DND-41 (cell line): ENCODE measurements around the gene HNRNPLL.

Experiments
- ATAC-seq: fragments of 200-7000 bp; cut with Tn5 transposase; 3 replicates; pipeline ENCODE4 v1.9.1; 2021; ENCODE audit warnings: low read depth; ENCODE audit not compliant: insufficient read depth
- DNase-seq: peaks from one replicate; pipeline ENCODE4 v3.0.0-alpha.2; 2020
- H2AFZ ChIP-seq: 2 replicates; pipeline ENCODE4 v1.6.0; 2012; ENCODE audit warnings: low read depth, low read length
- H3K27ac ChIP-seq: 2 replicates; pipeline ENCODE4 v1.5.1; 2012; ENCODE audit warnings: low read length, inconsistent platforms
- H3K27me3 ChIP-seq: fragments of 200-600 bp; sonication (generic); 2 replicates; pipeline ENCODE4 v1.6.0; 2012; ENCODE audit warnings: low read length, mild to moderate bottlenecking, inconsistent platforms; ENCODE audit not compliant: insufficient read depth, poor library complexity
- H3K36me3 ChIP-seq: 2 replicates; pipeline ENCODE4 v1.5.1; 2012; ENCODE audit warnings: low read length, inconsistent platforms; ENCODE audit not compliant: insufficient read depth
- H3K4me1 ChIP-seq: 2 replicates; pipeline ENCODE4 v1.5.1; 2012; ENCODE audit warnings: mild to moderate bottlenecking, low read length; ENCODE audit not compliant: insufficient read depth
- H3K4me2 ChIP-seq: 2 replicates; pipeline ENCODE4 v1.6.0; 2012; ENCODE audit warnings: mild to moderate bottlenecking, moderate library complexity, low read length, inconsistent platforms; ENCODE audit not compliant: insufficient read depth
- H3K4me3 ChIP-seq, 2 experiments: fragments of 200-600 bp in 1 of 2; shearing (Covaris generic) in 1 of 2; 2 replicates each; pipeline ENCODE4 v1.5.1; 2012 to 2016; ENCODE audit warnings: inconsistent platforms in 2 of 2, low read length in 2 of 2, mild to moderate bottlenecking in 2 of 2, low read depth in 1 of 2, moderate library complexity in 1 of 2
- H3K79me2 ChIP-seq: 2 replicates; pipeline ENCODE4 v1.6.0; 2012; ENCODE audit warnings: low read length, inconsistent platforms; ENCODE audit not compliant: insufficient read depth
- H3K9ac ChIP-seq: 2 replicates; pipeline ENCODE4 v1.6.0; 2012; ENCODE audit warnings: low read depth, mild to moderate bottlenecking, inconsistent platforms, low read length, moderate library complexity
- H3K9me3 ChIP-seq: 2 replicates; pipeline ENCODE4 v1.5.1; 2012; ENCODE audit warnings: low read length, moderate library complexity, mild to moderate bottlenecking, inconsistent platforms; ENCODE audit not compliant: insufficient read depth, severe bottlenecking
- H4K20me1 ChIP-seq: 2 replicates; pipeline ENCODE4 v1.6.0; 2012; ENCODE audit warnings: low read length; ENCODE audit not compliant: insufficient read depth
- CTCF ChIP-seq: IDR thresholded peaks from 2 replicates; pipeline ENCODE4 v1.5.1; 2012; ENCODE audit warnings: borderline replicate concordance, low read length, moderate library complexity, mild to moderate bottlenecking; ENCODE audit not compliant: poor library complexity, severe bottlenecking; ENCODE audit errors: extremely low read depth
- EZH2 ChIP-seq: IDR thresholded peaks from 3 replicates; pipeline ENCODE4 v1.6.1; 2012; ENCODE audit warnings: borderline replicate concordance, low read depth, mild to moderate bottlenecking, moderate library complexity, low read length, inconsistent platforms; ENCODE audit not compliant: severe bottlenecking

HNRNPLL gene

GRCh38 chr2:38524580-38524979 is 78.1 kb downstream of the HNRNPLL start:
- no peak overlapping the region for H3K4me3 ChIP-seq

GRCh38 chr2:38523728-38524437 is 78.8 kb downstream of the HNRNPLL start:
- no peak overlapping the region for H3K9ac ChIP-seq
- no peaks in the 10 kb centered on the region for H3K36me3 ChIP-seq
- H3K79me2 ChIP-seq: no peaks in the 10 kb centered on the region
- TF ChIP-seq EZH2 (no peak), CTCF (peak; percentile 17)
- DNase-seq (no peak), ATAC-seq (no peak)
- no peaks in the 10 kb centered on the region for H3K9me3 ChIP-seq
- H3K4me2 ChIP-seq: no peak overlapping the region
- peaks cover 3% of the 10 kb centered on the region; the same call in 1 of the 2 replicates for H3K4me1 ChIP-seq
- no peak overlapping the region for H3K4me3 ChIP-seq
- H3K27ac ChIP-seq: no peak overlapping the region
- no peak overlapping the region for H2AFZ ChIP-seq
- peaks cover 9% of the 10 kb centered on the region for H3K27me3 ChIP-seq
- no peaks in the 10 kb centered on the region for H4K20me1 ChIP-seq

More at GRCh38 chr2:38524580-38524979, 78.1 kb downstream of the HNRNPLL start:
- peaks cover 3% of the 10 kb centered on the region; the same call in 1 of the 2 replicates for H3K4me1 ChIP-seq
- DNase-seq: peak; percentile 34
- H3K4me2 ChIP-seq: no peak overlapping the region
- H3K79me2 ChIP-seq: no peaks in the 10 kb centered on the region
- H2AFZ ChIP-seq: no peak overlapping the region
- H3K9ac ChIP-seq: no peak overlapping the region
- no peaks in the 10 kb centered on the region for H3K36me3 ChIP-seq
- no peaks in the 10 kb centered on the region for H4K20me1 ChIP-seq
- no peak overlapping the region for H3K27ac ChIP-seq
- peaks cover 9% of the 10 kb centered on the region for H3K27me3 ChIP-seq
- TF ChIP-seq EZH2 (no peak), CTCF (no peak)
- H3K9me3 ChIP-seq: no peaks in the 10 kb centered on the region
- peak; percentile 71 for ATAC-seq

- no peak for DNase-seq
- Histone ChIP-seq H3K9me3 (no peaks in the 10 kb centered on the region), H3K27ac (no peak overlapping the region), H3K4me2 (no peak overlapping the region), H3K27me3 (peaks cover under 1% of the 10 kb centered on the region), H3K36me3 (no peaks in the 10 kb centered on the region), H3K4me1 (peaks cover 3% of the 10 kb centered on the region; the same call in 1 of the 2 replicates), H3K79me2 (no peaks in the 10 kb centered on the region), H3K4me3 (no peak overlapping the region), H2AFZ (no peak overlapping the region), H4K20me1 (no peaks in the 10 kb centered on the region), H3K9ac (no peak overlapping the region)
- no peak for ATAC-seq
- no peak for TF ChIP-seq CTCF
- no peak for TF ChIP-seq EZH2
Observed at GRCh38 chr2:38522754-38523349, 79.9 kb downstream of the HNRNPLL start.
